ENCODE results near the gene SLC9A5. TPM values are rescaled to one million over a fixed set of nuclear protein-coding genes. Genes with fewer than 3 reads are reported as not detected.

The SLC9A5 gene
- total and polyA plus RNA-seq, 2 donors (not counting 3 experiments of a cell fraction or from before 2014, with no cell fraction given): 2.7 to 2.8 TPM

- H3K4me3 ChIP-seq (replicated peaks in 1 of 3; ENCODE audit: insufficient read depth in 1 of 3, low read depth in 1 of 3, low read length in 3 of 3): no peak overlapping the region
- ChIA-PET CTCF (interaction anchor here (0.6 to 2.2 kb wide), 3 partner anchors 28 to 322 kb away, joined by 3 to 9 read pairs (median 3); no protein-coding TSS in a partner anchor), POLR2A (no interaction called here)
- H3K4me2 ChIP-seq (ENCODE audit: insufficient read depth, low read length): no peak overlapping the region
- FAIRE-seq: no peak
- H3K9ac ChIP-seq (replicated peaks; ENCODE audit: extremely low read depth, insufficient read depth, low read length): no peak overlapping the region
- H2AFZ ChIP-seq (ENCODE audit: low read depth, low read length): no peak overlapping the region
- no peak for DNase-seq (ENCODE audit: low read depth, low spot score)
- BruUV-seq (replicated peaks): no TSS peak
- H3K9me3 ChIP-seq (replicated peaks; ENCODE audit: control insufficient read depth, insufficient read depth, low read length): no peaks in the 10 kb centered on the region
- no peaks in the 10 kb centered on the region for H3K36me3 ChIP-seq (ENCODE audit: control insufficient read depth in 2 of 2, extremely low read depth in 1 of 2, insufficient read depth in 2 of 2, low read length in 2 of 2)
- H3K27me3 ChIP-seq (ENCODE audit: control insufficient read depth in 2 of 2, insufficient read depth in 2 of 2, low read length in 2 of 2): no peaks in the 10 kb centered on the region
- H3K4me1 ChIP-seq (ENCODE audit: control insufficient read depth, extremely low read depth, insufficient read depth, low read length): no peaks in the 10 kb centered on the region
- intact Hi-C loops (cut with micrococcal nuclease) (no loop called here), dilution Hi-C loops (cut with MboI; ENCODE audit: extremely low pct_ligation_motif_present, low sequenced_read_pairs) (no loop called here)
- TF ChIP-seq POLR2AphosphoS5 (IDR thresholded peaks at IDR 0.05; ENCODE audit: insufficient read depth, low read depth, low read length) (no peak), POLR2A (IDR thresholded peaks at IDR 0.05; ENCODE audit: low read depth, low read length) (no peak), CTCF (IDR thresholded peaks at IDR 0.05; ENCODE audit: extremely low read depth in 1 of 2, insufficient read depth in 1 of 2, low read depth in 1 of 2, low read length in 2 of 2) (no peak), MYC (IDR thresholded peaks at IDR 0.05; ENCODE audit: low read depth, low read length) (no peak), EZH2 (IDR thresholded peaks at IDR 0.05; ENCODE audit: borderline replicate concordance, low read depth, low read length, severe bottlenecking) (no peak), JUN (IDR thresholded peaks at IDR 0.05; ENCODE audit: borderline replicate concordance, insufficient read depth, insufficient read length, low read depth) (no peak), FOS (IDR thresholded peaks at IDR 0.05; ENCODE audit: borderline replicate concordance, insufficient read depth, low read length) (no peak), GATA2 (IDR thresholded peaks at IDR 0.05; ENCODE audit: insufficient read depth, insufficient read length, low read depth, low read length) (no peak)
- TF ChIP-seq, protein P1, sequence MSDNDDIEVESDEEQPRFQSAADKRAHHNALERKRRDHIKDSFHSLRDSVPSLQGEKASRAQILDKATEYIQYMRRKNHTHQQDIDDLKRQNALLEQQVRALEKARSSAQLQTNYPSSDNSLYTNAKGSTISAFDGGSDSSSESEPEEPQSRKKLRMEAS (IDR thresholded peaks at IDR 0.05; ENCODE audit: insufficient read depth, insufficient read length): no peak
- no peaks in the 10 kb centered on the region for H4K20me1 ChIP-seq (replicated peaks; ENCODE audit: control insufficient read depth, extremely low read depth, insufficient read depth, low read length)
- no peaks in the 10 kb centered on the region for H3K79me2 ChIP-seq (ENCODE audit: control insufficient read depth, insufficient read depth, low read length)
- no peaks in the 10 kb centered on the region for H3K9me1 ChIP-seq (replicated peaks; ENCODE audit: control insufficient read depth, extremely low read depth, insufficient read depth, low read length)
- no peak overlapping the region for H3K27ac ChIP-seq (ENCODE audit: insufficient read depth, low read depth, low read length)
Observed at GRCh38 chr16:67298277-67298676, 49.5 kb downstream of the SLC9A5 start.

Measured in endothelial cell of umbilical vein (primary cell).